ENCODE measurements around the gene APOL4.

GRCh38 chr22:36183446-36183845 is 18.2 kb downstream of the APOL4 start:
- TF ChIP-seq CTCF (IDR thresholded peaks at IDR 0.05; ENCODE audit: insufficient read depth, low read length) (no peak), POLR2AphosphoS5 (IDR thresholded peaks at IDR 0.05; ENCODE audit: low read depth) (no peak), GABPA (IDR thresholded peaks at IDR 0.05; ENCODE audit: low read depth) (no peak), SPI1 (IDR thresholded peaks at IDR 0.05; ENCODE audit: borderline replicate concordance, low read depth) (no peak), REST (IDR thresholded peaks at IDR 0.05; ENCODE audit: insufficient replicate concordance, low read depth) (no peak)

All from HL-60 (cell line).